HCT116 (cell line): ENCODE measurements around the gene FGB.

ENCODE experiments used
- ATF3 ChIP-seq: IDR thresholded peaks from 2 replicates; pipeline ENCODE4 v1.6.1; 2012
- CTCF ChIP-seq, 3 experiments: fragments of 200-600 bp in 1 of 3; sonication (generic) in 1 of 3; IDR thresholded peaks in 2 of 3; conservative IDR thresholded peaks in 1 of 3; 2 replicates each; pipeline ENCODE4 v1.5.1; 2012 to 2017; ENCODE audit warnings: low read depth in 2 of 3, low read length in 2 of 3, antibody characterized with exemption in 1 of 3, borderline replicate concordance in 1 of 3, control low read depth in 1 of 3, mild to moderate bottlenecking in 1 of 3, mixed read lengths in 1 of 3, mixed run types in 1 of 3, moderate library complexity in 1 of 3; ENCODE audit not compliant: insufficient read depth in 1 of 3
- EZH2 ChIP-seq: fragments of 200-600 bp; sonication (generic); IDR thresholded peaks from 2 replicates; pipeline ENCODE4 v1.6.1; 2017; ENCODE audit warnings: antibody characterized with exemption, mixed run types
- EZH2phosphoT487 ChIP-seq: fragments of 200-600 bp; IDR thresholded peaks from 2 replicates; pipeline ENCODE4 v1.6.1; 2018; ENCODE audit warnings: antibody characterized with exemption, borderline replicate concordance
- MAX ChIP-seq: IDR thresholded peaks from 2 replicates; pipeline ENCODE4 v1.6.1; 2012
- POLR2A ChIP-seq: IDR thresholded peaks from 2 replicates; pipeline ENCODE4 v1.7.0; 2011; ENCODE audit warnings: borderline replicate concordance; ENCODE audit not compliant: insufficient read depth, insufficient read length; ENCODE audit errors: extremely low read depth
- POLR2AphosphoS5 ChIP-seq: IDR thresholded peaks from 2 replicates; pipeline ENCODE4 v1.6.1; 2011; ENCODE audit warnings: mild to moderate bottlenecking, low read depth, low read length, moderate library complexity
- RAD21 ChIP-seq: IDR thresholded peaks from 2 replicates; pipeline ENCODE4 v1.6.1; 2012; ENCODE audit warnings: low read depth, mild to moderate bottlenecking
- REST ChIP-seq: IDR thresholded peaks from 2 replicates; pipeline ENCODE4 v1.6.1; 2012; ENCODE audit warnings: low read depth
- SIN3A ChIP-seq: IDR thresholded peaks from 2 replicates; pipeline ENCODE4 v1.6.1; 2012; ENCODE audit warnings: low read depth
- SP1 ChIP-seq: IDR thresholded peaks from 2 replicates; pipeline ENCODE4 v1.6.1; 2012; ENCODE audit warnings: low read depth
- YY1 ChIP-seq: IDR thresholded peaks from 2 replicates; pipeline ENCODE4 v1.6.1; 2011; ENCODE audit warnings: low read length, low read depth, moderate library complexity, mild to moderate bottlenecking; ENCODE audit not compliant: insufficient replicate concordance; ENCODE audit errors: extremely low read depth
- ZBTB33 ChIP-seq: IDR thresholded peaks from 2 replicates; pipeline ENCODE4 v1.6.1; 2011; ENCODE audit warnings: mild to moderate bottlenecking, low read length, moderate library complexity; ENCODE audit not compliant: insufficient replicate concordance; ENCODE audit errors: extremely low read depth
- ZNF274 ChIP-seq: fragments of 200-500 bp; sonication (Bioruptor generic); IDR thresholded peaks from 2 replicates; pipeline ENCODE4 v1.6.1; 2014; ENCODE audit warnings: mild to moderate bottlenecking, low read depth, low read length, inconsistent platforms

- TF ChIP-seq CTCF (IDR thresholded peaks at IDR 0.05 in 2 of 3, conservative IDR thresholded peaks at IDR 0.05 in 1 of 3; ENCODE audit: borderline replicate concordance in 1 of 3, insufficient read depth in 1 of 3, low read depth in 2 of 3, low read length in 2 of 3) (no peak), ZBTB33 (no peak), EZH2 (no peak), POLR2A (no peak), ATF3 (no peak), EZH2phosphoT487 (no peak), MAX (no peak), ZNF274 (no peak), SP1 (no peak), RAD21 (no peak), POLR2AphosphoS5 (no peak), REST (no peak), SIN3A (no peak), YY1 (no peak)
Measured at GRCh38 chr4:154574311-154574710, 11.5 kb downstream of the FGB start.
